D721Med (cell line): Measurements from ENCODE around the gene YIF1B.

ENCODE experiments used
- DNase-seq: peaks from one replicate; pipeline ENCODE4 v3.0.0; 2011; ENCODE audit warnings: low spot score; ENCODE audit not compliant: insufficient read length
- FAIRE-seq: peaks from 2 replicates; lab custom pipeline; 2011; peaks lifted over from hg19 to GRCh38; lab: Jason Lieb, UNC
- CTCF ChIP-seq: IDR thresholded peaks from 2 replicates; pipeline ENCODE4 v1.5.1; 2012; ENCODE audit warnings: mild to moderate bottlenecking, control low read depth; ENCODE audit not compliant: insufficient read depth; ENCODE audit errors: missing control alignments

The YIF1B gene

GRCh38 chr19:38283271-38283670 is 32.5 kb downstream of the YIF1B start:
- TF ChIP-seq CTCF = no peak
- DNase-seq (no peak), FAIRE-seq (no peak)

GRCh38 chr19:38281811-38282566 is 33.8 kb downstream of the YIF1B start:
- no peak for TF ChIP-seq CTCF
- no peak for DNase-seq
- no peak for FAIRE-seq

GRCh38 chr19:38280030-38280921 is 35.5 kb downstream of the YIF1B start:
- FAIRE-seq (no peak), DNase-seq (no peak)
- no peak for TF ChIP-seq CTCF

GRCh38 chr19:38278751-38279150 is 37.0 kb downstream of the YIF1B start:
- no peak for TF ChIP-seq CTCF
- DNase-seq = no peak
- no peak for FAIRE-seq

GRCh38 chr19:38277969-38278680 is 37.6 kb downstream of the YIF1B start:
- TF ChIP-seq CTCF = no peak
- FAIRE-seq (no peak), DNase-seq (no peak)

- no peak for TF ChIP-seq CTCF
- DNase-seq = no peak
- no peak for FAIRE-seq
These were observed 38.2 kb downstream of the YIF1B start for GRCh38 chr19:38277549-38277948.
